GM20431 (cell line): ENCODE data around the gene CBLL1.

Experiments
- in situ Hi-C: fragments of 300-500 bp; cut with MseI, MboI; formaldehyde crosslinking; loops from one replicate; pipeline ENCODE4 v1.15.0; 2020; ENCODE audit warnings: low sequenced_read_pairs; ENCODE audit not compliant: unreplicated experiment

The CBLL1 gene

DNA sequence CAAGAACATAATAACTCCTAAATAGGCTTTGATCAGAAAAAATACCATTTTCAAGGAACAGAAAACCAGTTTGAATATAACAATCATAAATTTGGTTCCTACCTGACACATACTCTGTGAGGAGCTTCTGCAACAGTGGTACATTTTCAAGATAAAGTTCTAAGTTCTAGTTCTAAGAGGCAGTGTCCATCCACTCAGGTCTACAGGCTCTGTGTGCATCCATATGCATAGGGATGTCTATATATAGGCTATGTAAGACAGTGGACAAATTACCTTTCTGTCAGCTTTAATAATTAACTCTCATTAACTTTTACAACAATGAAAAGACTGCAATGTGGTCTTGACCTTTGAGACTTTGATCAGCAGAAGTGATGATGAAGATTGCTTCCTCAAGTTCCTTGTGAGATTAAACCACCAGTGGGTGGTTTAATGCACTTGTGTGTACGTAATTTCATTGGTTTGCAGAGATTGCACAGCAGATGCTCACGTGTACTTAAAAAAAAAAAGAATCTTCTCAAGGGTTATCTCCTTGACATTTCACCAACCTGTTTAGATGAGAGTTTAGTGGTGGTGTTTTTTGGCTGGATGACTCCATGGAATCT, 59.2 kb downstream of the CBLL1 start, which contains the start of gene SLC26A3:
SLC26A3 (minus strand) TSS at position 215 of the 602 bp plus-strand sequence. CDS start 8,714 bp downstream, outside the sequence.
- in situ Hi-C loops = no loop called here

DNA sequence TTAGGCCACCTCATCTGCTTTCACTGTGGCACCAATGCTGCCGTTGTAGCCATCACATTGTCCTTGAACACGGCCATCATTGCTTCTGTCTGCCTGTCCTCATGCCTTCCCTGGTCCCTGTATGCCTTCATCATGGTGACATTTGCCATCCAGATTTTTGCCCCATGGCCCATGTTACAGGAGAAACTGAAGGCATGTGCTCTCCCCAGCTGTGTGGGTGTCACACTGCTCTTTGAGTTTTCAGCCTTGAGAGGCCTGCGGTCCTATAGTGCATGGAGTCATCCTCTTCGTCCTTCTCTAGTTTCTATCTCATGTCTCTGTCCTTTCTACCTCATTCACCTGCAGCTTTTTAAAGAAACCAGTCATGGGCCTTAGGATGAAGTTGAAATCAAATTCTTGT, 65.2 kb downstream of the CBLL1 start:
- in situ Hi-C loops = no loop called here

DNA sequence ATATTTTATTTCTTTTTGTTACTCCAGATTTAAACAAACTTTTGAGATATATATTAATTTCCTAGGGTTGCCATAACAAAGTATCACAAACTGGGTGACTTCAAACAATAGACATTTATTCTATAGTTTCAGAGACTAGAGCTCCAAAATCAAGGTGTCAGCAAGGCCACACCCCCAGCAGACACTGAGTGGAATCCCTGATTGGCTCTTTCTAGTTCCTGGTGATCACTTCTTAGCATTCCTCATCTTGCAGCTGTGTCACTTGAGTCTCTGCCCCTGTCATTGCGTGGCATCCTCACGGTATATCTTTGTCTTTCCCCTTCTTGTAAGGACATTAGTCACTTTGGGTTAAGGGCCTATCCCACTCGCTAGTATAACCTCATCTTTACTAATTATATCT, 66.7 kb downstream of the CBLL1 start:
- in situ Hi-C loops = no loop called here
